NB4 (cell line): ENCODE measurements around the gene SERPINA6.
"Not testable (repeated sequence)": the region's sequence is repeated elsewhere in the genome, so short reads cannot be mapped to it uniquely, and the experiment has no call there.

ENCODE experiments used
- DNase-seq: peaks from one replicate; pipeline ENCODE4 v3.0.0; 2010; ENCODE audit warnings: low read depth
- H3K4me3 ChIP-seq: one replicate; pipeline ENCODE4 v1.5.1; 2011; ENCODE audit warnings: mild to moderate bottlenecking, low read depth, low read length, moderate library complexity
- CTCF ChIP-seq: IDR thresholded peaks from one replicate; pipeline ENCODE4 v1.5.1; 2012; ENCODE audit warnings: low read depth, low read length
- MAX ChIP-seq: IDR thresholded peaks from 2 replicates; pipeline ENCODE4 v1.6.1; 2011; ENCODE audit warnings: low read depth, low read length
- MYC ChIP-seq: IDR thresholded peaks from 2 replicates; pipeline ENCODE4 v1.6.1; 2011; ENCODE audit warnings: low read depth, low read length
- POLR2A ChIP-seq: IDR thresholded peaks from 2 replicates; pipeline ENCODE4 v1.6.1; 2011; ENCODE audit warnings: mild to moderate bottlenecking; ENCODE audit not compliant: insufficient read length; ENCODE audit errors: extremely low read depth

Gene SERPINA6

GRCh38 chr14:94288610-94289465 lies 34.3 kb downstream of the SERPINA6 start:
- no peak overlapping the region for H3K4me3 ChIP-seq
- no peak for DNase-seq
- TF ChIP-seq CTCF (no peak), MYC (no peak), MAX (no peak), POLR2A (no peak)

- H3K4me3 ChIP-seq: no peak overlapping the region
- no peak for DNase-seq
- TF ChIP-seq MYC (no peak), MAX (no peak), CTCF (no peak), POLR2A (no peak)
These were observed 38.0 kb downstream of the SERPINA6 start for GRCh38 chr14:94285158-94285557.

GRCh38 chr14:94284221-94284620 lies 38.9 kb downstream of the SERPINA6 start:
- no peak for DNase-seq
- TF ChIP-seq MAX: no peak
- TF ChIP-seq POLR2A: no peak
- TF ChIP-seq CTCF: no peak
- no peak for TF ChIP-seq MYC
- no peak overlapping the region for H3K4me3 ChIP-seq

GRCh38 chr14:94282991-94283723 lies 40.0 kb downstream of the SERPINA6 start:
- DNase-seq: no peak
- no peak for TF ChIP-seq POLR2A
- TF ChIP-seq MAX: no peak
- no peak for TF ChIP-seq MYC
- TF ChIP-seq CTCF: no peak
- no peak overlapping the region for H3K4me3 ChIP-seq

GRCh38 chr14:94278731-94279130 lies 44.4 kb downstream of the SERPINA6 start:
- no peak for DNase-seq
- TF ChIP-seq POLR2A (no peak), CTCF (no peak), MAX (no peak), MYC (no peak)
- H3K4me3 ChIP-seq: no peak overlapping the region

- not testable (repeated sequence) for H3K4me3 ChIP-seq, DNase-seq
These were observed 46.1 kb downstream of the SERPINA6 start for GRCh38 chr14:94276898-94277561.
